WTC11 (cell line): ENCODE results near the gene RHOJ. TPM values are rescaled to one million over a fixed set of nuclear protein-coding genes. Genes with fewer than 3 reads are reported as not detected.

Source experiments
- ATAC-seq: fragments of 200-7000 bp; cut with Tn5 transposase; 2 replicates; pipeline ENCODE4 v1.10.0; 2021; ENCODE audit warnings: mild to moderate bottlenecking, moderate library complexity
- CTCF ChIA-PET: fragments of 300-600 bp; sonication (Branson Sonifier 250); formaldehyde crosslinking; loops from one replicate; lab custom pipeline; 2021; ENCODE audit warnings: antibody characterized with exemption; lab: Charles Lee
- POLR2A ChIA-PET: fragments of 350-600 bp; sonication (Branson Sonifier 250); formaldehyde crosslinking; loops from one replicate; lab custom pipeline; 2021; ENCODE audit warnings: antibody characterized with exemption; lab: Charles Lee
- DNase-seq: peaks from one replicate; pipeline ENCODE4 v3.0.0; 2021; ENCODE audit warnings: low spot score
- H3K27ac Mint-ChIP-seq: 2 replicates; pipeline ENCODE4 v1.8.0; 2021; ENCODE audit warnings: mixed read lengths
- H3K27me3 Mint-ChIP-seq: 2 replicates; pipeline ENCODE4 v1.8.0; 2021; ENCODE audit warnings: low read depth, mild to moderate bottlenecking, moderate library complexity, mixed read lengths
- H3K36me3 Mint-ChIP-seq: 2 replicates; pipeline ENCODE4 v1.8.0; 2021; ENCODE audit warnings: mixed read lengths
- H3K4me1 Mint-ChIP-seq: 2 replicates; pipeline ENCODE4 v1.8.0; 2022; ENCODE audit warnings: mixed read lengths
- H3K4me3 Mint-ChIP-seq: 2 replicates; pipeline ENCODE4 v1.8.0; 2021; ENCODE audit warnings: mild to moderate bottlenecking, moderate library complexity, mixed read lengths
- H3K9me3 Mint-ChIP-seq: 2 replicates; pipeline ENCODE4 v1.8.0; 2021; ENCODE audit warnings: mixed read lengths
- ATF3 ChIP-seq: sonication (generic); formaldehyde crosslinking; conservative IDR thresholded peaks from 2 replicates; pipeline ENCODE4 v1.8.1; 2022; ENCODE audit warnings: mild to moderate bottlenecking, missing genetic modification reagents
- EMX1 ChIP-seq: fragments of 250-450 bp; sonication (Bioruptor Pico); IDR thresholded peaks from 2 replicates; pipeline ENCODE4 v1.8.0; 2021; ENCODE audit warnings: mild to moderate bottlenecking
- ETV6 ChIP-seq: sonication (generic); formaldehyde crosslinking; IDR thresholded peaks from 2 replicates; pipeline ENCODE4 v1.8.1; 2022; ENCODE audit warnings: mild to moderate bottlenecking, missing genetic modification reagents
- FOXK1 ChIP-seq: sonication (generic); formaldehyde crosslinking; IDR thresholded peaks from 2 replicates; pipeline ENCODE4 v1.8.0; 2022; ENCODE audit warnings: mild to moderate bottlenecking, moderate library complexity, missing genetic modification reagents
- IRF2 ChIP-seq: sonication (generic); formaldehyde crosslinking; IDR thresholded peaks from 2 replicates; pipeline ENCODE4 v1.8.0; 2022; ENCODE audit warnings: low read depth, missing genetic modification reagents, borderline replicate concordance
- NR3C1 ChIP-seq: sonication (generic); formaldehyde crosslinking; conservative IDR thresholded peaks from 2 replicates; pipeline ENCODE4 v1.8.1; 2023; ENCODE audit warnings: low read depth, mild to moderate bottlenecking, missing genetic modification reagents
- PRRX2 ChIP-seq: fragments of 250-450 bp; sonication (Bioruptor Pico); IDR thresholded peaks from 2 replicates; pipeline ENCODE4 v1.8.0; 2021; ENCODE audit warnings: mild to moderate bottlenecking
- RORB ChIP-seq: fragments of 250-450 bp; sonication (Bioruptor Pico); IDR thresholded peaks from 2 replicates; pipeline ENCODE4 v1.9.0; 2021; ENCODE audit warnings: mild to moderate bottlenecking
- TEAD1 ChIP-seq: sonication (generic); formaldehyde crosslinking; IDR thresholded peaks from 2 replicates; pipeline ENCODE4 v1.8.0; 2022; ENCODE audit warnings: mild to moderate bottlenecking, missing genetic modification reagents
- TEAD4 ChIP-seq: sonication (generic); formaldehyde crosslinking; IDR thresholded peaks from 2 replicates; pipeline ENCODE4 v1.8.0; 2022; ENCODE audit warnings: mild to moderate bottlenecking, missing genetic modification reagents
- USF2 ChIP-seq: sonication (generic); formaldehyde crosslinking; IDR thresholded peaks from 2 replicates; pipeline ENCODE4 v1.8.1; 2023; ENCODE audit warnings: mild to moderate bottlenecking, missing genetic modification reagents, moderate library complexity
- ZBTB21 ChIP-seq: sonication (generic); formaldehyde crosslinking; IDR thresholded peaks from 2 replicates; pipeline ENCODE4 v1.8.1; 2023; ENCODE audit warnings: mild to moderate bottlenecking, missing genetic modification reagents, borderline replicate concordance
- ZBTB43 ChIP-seq: sonication (generic); formaldehyde crosslinking; IDR thresholded peaks from 2 replicates; pipeline ENCODE4 v1.8.1; 2023; ENCODE audit warnings: mild to moderate bottlenecking, missing genetic modification reagents
- ZNF121 ChIP-seq: sonication (generic); formaldehyde crosslinking; IDR thresholded peaks from 2 replicates; pipeline ENCODE4 v1.8.0; 2023; ENCODE audit warnings: missing genetic modification reagents
- ZNF138 ChIP-seq: sonication (generic); formaldehyde crosslinking; conservative IDR thresholded peaks from 2 replicates; pipeline ENCODE4 v1.8.1; 2022; ENCODE audit warnings: mild to moderate bottlenecking, moderate library complexity, missing genetic modification reagents
- total RNA-seq: library from RNA; stranded (reverse); gene quantifications from 3 replicates; pipeline ENCODE4 v1.2.3, GENCODE V29; 2021
- TF ChIP-seq, protein P1 (sequence below): fragments of 250-450 bp; sonication (Bioruptor Pico); conservative IDR thresholded peaks from 2 replicates; pipeline ENCODE4 v1.9.0; 2021; ENCODE audit warnings: mild to moderate bottlenecking
- TF ChIP-seq, protein P2 (sequence below): sonication (generic); formaldehyde crosslinking; IDR thresholded peaks from 2 replicates; pipeline ENCODE4 v1.8.1; 2022; ENCODE audit warnings: missing genetic modification reagents, borderline replicate concordance
- TF ChIP-seq, protein P3 (sequence below): fragments of 250-450 bp; sonication (Bioruptor Pico); IDR thresholded peaks from 2 replicates; pipeline ENCODE4 v2.1.2; 2022; ENCODE audit warnings: mild to moderate bottlenecking, moderate library complexity

RHOJ gene
- total RNA-seq, 1 experiment from 2014 or later, result 0.13 TPM

DNA sequence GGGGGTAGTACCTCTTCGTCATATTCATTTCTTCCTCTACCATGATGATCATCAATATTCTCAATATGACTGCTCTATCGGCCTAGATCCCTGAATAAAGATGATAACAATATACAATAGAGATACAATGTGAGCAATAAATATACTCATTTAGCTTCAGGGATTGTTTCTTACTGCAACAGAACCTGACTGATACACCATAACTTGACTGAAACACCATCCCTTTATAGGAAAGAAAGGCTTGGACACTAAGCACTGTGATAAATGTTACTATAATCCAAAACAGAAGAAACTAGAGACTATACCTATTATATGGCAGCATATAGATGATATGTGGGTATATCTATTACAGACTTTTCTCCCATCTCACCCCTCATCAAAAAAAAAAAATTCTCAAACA lies 1.2 kb upstream of the RHOJ start:
- H3K4me3 Mint-ChIP-seq, result no peak overlapping the region
- POLR2A ChIA-PET, result no interaction called here
- no peak overlapping the region for H3K27ac Mint-ChIP-seq
- H3K27me3 Mint-ChIP-seq, result no peaks in the 10 kb centered on the region
- 0 out of 2 replicates have a peak, but pooled peaks cover 4% of the 10 kb centered on the region for H3K9me3 Mint-ChIP-seq
- CTCF ChIA-PET, result no interaction called here
- H3K4me1 Mint-ChIP-seq, result peaks cover 7% of the 10 kb centered on the region
- no peak for TF ChIP-seq IRF2 (CRISPR knock-in tag)
- TF ChIP-seq, all 79 proteins: peak for 0
- ATAC-seq (no peak), DNase-seq (no peak)
- H3K36me3 Mint-ChIP-seq, result no peaks in the 10 kb centered on the region

GRCh38 chr14:63203618-63204406 lies 431 bp upstream of the RHOJ start:
- peak; percentile 90 for ATAC-seq
- Mint-ChIP-seq H3K27ac (no peak overlapping the region), H3K27me3 (no peaks in the 10 kb centered on the region), H3K36me3 (no peaks in the 10 kb centered on the region), H3K4me3 (no peak overlapping the region), H3K4me1 (peaks cover 7% of the 10 kb centered on the region), H3K9me3 (0 out of 2 replicates have a peak, but pooled peaks cover 4% of the 10 kb centered on the region)
- CTCF ChIA-PET, result interaction anchor here (0.6 to 2.3 kb wide), 7 partner anchors 22 to 1035 kb away, joined by 3 to 12 read pairs (median 3); partner anchors contain the start of gene KCNH5
- TF ChIP-seq FOXK1 (no peak), ZBTB21 (no peak)
- POLR2A ChIA-PET, result no interaction called here
- DNase-seq, result peak; percentile 25

GRCh38 chr14:63205044-63205575 lies 867 bp downstream of the RHOJ start:
- no peaks in the 10 kb centered on the region for H3K27me3 Mint-ChIP-seq
- CTCF ChIA-PET, result interaction anchor here (1.3 to 2.3 kb wide), 4 partner anchors 23 to 1036 kb away, joined by 3 to 12 read pairs (median 4); no protein-coding TSS in a partner anchor
- ATAC-seq, result peak; percentile 20; the same call in 1 of the 2 replicates
- no peak overlapping the region for H3K27ac Mint-ChIP-seq
- H3K9me3 Mint-ChIP-seq, result 0 out of 2 replicates have a peak, but pooled peaks cover 4% of the 10 kb centered on the region
- no peaks in the 10 kb centered on the region for H3K36me3 Mint-ChIP-seq
- H3K4me1 Mint-ChIP-seq, result peaks cover 7% of the 10 kb centered on the region
- H3K4me3 Mint-ChIP-seq, result no peak overlapping the region
- POLR2A ChIA-PET, result no interaction called here
- TF ChIP-seq ZBTB43 (no peak), ZNF138 (CRISPR knock-in tag) (no peak), PRRX2 (CRISPR knock-in tag) (no peak), EMX1 (CRISPR knock-in tag) (no peak), ZNF121 (no peak), ETV6 (no peak), USF2 (no peak), TEAD1 (no peak)
- TF ChIP-seq, protein P1, sequence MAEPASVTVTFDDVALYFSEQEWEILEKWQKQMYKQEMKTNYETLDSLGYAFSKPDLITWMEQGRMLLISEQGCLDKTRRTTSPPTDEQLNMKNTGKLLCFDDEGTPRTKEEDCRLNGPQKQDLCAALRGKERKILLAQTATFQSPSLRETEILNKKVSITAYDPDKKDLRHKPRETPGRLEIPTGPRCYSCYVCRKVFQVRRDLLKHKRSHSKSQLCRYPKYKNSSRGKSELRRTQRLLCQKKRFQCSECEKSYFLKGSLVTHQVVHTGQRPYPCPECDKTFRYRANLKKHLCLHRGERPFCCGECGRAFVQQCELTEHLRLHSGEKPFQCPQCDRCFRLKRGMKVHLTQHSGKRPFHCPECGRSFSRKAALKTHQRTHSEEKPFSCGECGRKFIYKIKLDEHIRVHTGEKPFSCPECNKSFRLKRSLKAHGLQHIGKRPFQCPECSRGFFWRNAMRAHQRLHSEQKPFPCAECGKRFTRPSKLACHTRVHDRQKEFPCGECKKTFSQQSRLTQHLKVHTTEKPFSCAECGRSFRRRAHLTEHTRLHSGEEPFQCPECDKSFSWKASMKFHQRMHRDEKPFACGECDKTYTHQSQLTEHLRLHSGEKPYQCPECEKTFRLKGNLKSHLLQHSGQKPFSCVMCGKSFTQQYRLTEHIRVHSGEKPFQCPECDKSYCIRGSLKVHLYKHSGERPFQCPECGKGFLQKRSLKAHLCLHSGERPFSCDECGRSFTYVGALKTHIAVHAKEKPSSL, result no peak
- no peak for DNase-seq

DNA sequence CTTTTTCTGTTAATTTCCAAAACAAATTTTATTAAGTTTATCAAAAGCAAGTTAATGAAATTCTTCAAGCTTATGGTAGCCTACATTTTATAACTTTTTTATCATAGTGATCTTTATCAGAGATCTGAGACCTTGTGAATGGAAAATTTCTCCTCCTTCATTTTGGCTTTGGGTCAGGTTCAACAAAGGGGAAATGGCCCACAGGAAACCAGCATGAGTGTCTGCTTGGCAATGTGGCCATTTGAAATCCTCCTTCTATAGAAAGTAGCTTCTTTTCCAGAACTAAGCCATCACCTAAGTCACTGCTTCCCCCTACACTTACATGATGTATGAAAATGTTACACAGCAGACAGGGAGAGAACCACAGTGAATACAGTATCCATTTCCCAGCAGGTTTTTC lies 1.6 kb downstream of the RHOJ start:
- peaks cover 7% of the 10 kb centered on the region for H3K4me1 Mint-ChIP-seq
- H3K27me3 Mint-ChIP-seq, result no peaks in the 10 kb centered on the region
- 0 out of 2 replicates have a peak, but pooled peaks cover 4% of the 10 kb centered on the region for H3K9me3 Mint-ChIP-seq
- CTCF ChIA-PET, result no interaction called here
- H3K4me3 Mint-ChIP-seq, result no peak overlapping the region
- POLR2A ChIA-PET, result no interaction called here
- ATAC-seq, result no peak
- no peaks in the 10 kb centered on the region for H3K36me3 Mint-ChIP-seq
- no peak overlapping the region for H3K27ac Mint-ChIP-seq
- DNase-seq, result no peak
- TF ChIP-seq ZBTB43 (no peak), ZNF138 (CRISPR knock-in tag) (no peak), NR3C1 (CRISPR knock-in tag) (no peak), RORB (CRISPR knock-in tag) (no peak), TEAD4 (CRISPR knock-in tag) (no peak), ATF3 (CRISPR knock-in tag) (no peak)
- TF ChIP-seq, protein P2, sequence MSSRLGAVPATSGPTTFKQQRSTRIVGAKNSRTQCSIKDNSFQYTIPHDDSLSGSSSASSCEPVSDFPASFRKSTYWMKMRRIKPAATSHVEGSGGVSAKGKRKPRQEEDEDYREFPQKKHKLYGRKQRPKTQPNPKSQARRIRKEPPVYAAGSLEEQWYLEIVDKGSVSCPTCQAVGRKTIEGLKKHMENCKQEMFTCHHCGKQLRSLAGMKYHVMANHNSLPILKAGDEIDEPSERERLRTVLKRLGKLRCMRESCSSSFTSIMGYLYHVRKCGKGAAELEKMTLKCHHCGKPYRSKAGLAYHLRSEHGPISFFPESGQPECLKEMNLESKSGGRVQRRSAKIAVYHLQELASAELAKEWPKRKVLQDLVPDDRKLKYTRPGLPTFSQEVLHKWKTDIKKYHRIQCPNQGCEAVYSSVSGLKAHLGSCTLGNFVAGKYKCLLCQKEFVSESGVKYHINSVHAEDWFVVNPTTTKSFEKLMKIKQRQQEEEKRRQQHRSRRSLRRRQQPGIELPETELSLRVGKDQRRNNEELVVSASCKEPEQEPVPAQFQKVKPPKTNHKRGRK (CRISPR knock-in tag), result no peak
- TF ChIP-seq, protein P3, sequence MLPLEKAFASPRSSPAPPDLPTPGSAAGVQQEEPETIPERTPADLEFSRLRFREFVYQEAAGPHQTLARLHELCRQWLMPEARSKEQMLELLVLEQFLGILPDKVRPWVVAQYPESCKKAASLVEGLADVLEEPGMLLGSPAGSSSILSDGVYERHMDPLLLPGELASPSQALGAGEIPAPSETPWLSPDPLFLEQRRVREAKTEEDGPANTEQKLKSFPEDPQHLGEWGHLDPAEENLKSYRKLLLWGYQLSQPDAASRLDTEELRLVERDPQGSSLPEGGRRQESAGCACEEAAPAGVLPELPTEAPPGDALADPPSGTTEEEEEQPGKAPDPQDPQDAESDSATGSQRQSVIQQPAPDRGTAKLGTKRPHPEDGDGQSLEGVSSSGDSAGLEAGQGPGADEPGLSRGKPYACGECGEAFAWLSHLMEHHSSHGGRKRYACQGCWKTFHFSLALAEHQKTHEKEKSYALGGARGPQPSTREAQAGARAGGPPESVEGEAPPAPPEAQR (CRISPR knock-in tag), result no peak
